22Rv1 (cell line): ENCODE results near the gene PI4K2A.
A peak's percentile ranks its signal among the peaks of the same experiment; 100 is the strongest.

Source experiments
- H3K27ac ChIP-seq: fragments of 450-650 bp; 2 replicates; pipeline ENCODE4 v1.5.1; 2017
- CTCF ChIP-seq: fragments of 450-650 bp; IDR thresholded peaks from 2 replicates; pipeline ENCODE4 v1.5.1; 2017; ENCODE audit warnings: mild to moderate bottlenecking
- ZFX ChIP-seq: fragments of 450-650 bp; IDR thresholded peaks from 2 replicates; pipeline ENCODE4 v1.6.1; 2017; ENCODE audit warnings: antibody characterized with exemption, borderline replicate concordance

PI4K2A gene

DNA sequence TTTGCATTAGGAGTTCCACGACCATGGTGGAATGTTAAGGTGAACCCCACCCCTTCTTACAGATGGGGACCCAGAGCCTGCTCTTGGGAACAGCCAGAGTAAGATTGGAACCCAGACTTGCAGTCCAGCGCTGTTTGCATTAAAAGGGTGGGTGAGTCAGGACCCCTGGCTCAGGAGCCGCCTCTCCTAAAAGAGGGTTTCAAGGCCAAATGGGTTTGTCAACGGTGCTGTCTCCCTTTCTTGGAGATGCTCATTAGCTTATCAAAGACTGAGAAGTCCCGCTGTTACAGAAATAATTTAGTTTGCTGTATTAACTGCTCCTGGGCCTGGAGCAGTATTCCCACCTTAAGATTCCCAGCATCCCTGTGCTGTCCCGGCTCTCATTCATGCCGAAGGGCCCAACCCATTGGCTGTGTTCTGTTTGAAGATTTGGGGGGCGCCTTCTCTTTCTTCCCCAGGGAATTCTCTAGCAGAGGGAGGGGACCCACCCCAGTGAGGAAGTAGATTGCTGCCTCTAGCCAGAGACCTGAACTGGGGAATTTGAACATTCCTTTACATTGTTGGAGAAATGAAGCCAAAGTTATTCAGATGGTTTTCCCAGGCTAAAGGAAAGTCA, 74.9 kb downstream of the PI4K2A start:
- no peak for TF ChIP-seq CTCF
- no peak for TF ChIP-seq ZFX
- H3K27ac ChIP-seq, result no peak overlapping the region

GRCh38 chr10:97717627-97718026, 77.2 kb downstream of the PI4K2A start:
- H3K27ac ChIP-seq, result no peak overlapping the region

DNA sequence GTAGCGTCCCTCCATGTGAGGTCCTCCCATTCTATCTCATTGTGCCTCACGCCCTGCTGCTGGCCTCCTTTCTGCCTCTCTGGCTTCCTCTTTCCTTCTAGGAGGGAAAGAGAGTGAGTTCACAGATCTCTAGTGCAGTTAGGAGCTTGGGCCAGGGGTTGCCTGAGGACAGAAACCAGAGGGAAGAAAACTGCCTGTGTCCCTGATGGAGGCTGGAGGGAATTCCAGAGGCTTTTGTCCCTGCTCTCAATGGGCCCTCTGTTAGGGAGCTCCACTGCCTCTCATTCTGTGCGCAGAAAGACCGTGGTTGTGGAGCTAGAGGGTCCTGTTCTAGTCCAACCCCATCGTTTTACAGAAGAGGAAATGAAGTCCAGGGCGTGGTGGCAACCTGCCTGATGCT, 77.7 kb downstream of the PI4K2A start:
- TF ChIP-seq CTCF, result no peak
- no peak for TF ChIP-seq ZFX
- H3K27ac ChIP-seq, result peak overlapping the region; percentile 29; the same call in 1 of the 2 replicates

More at GRCh38 chr10:97717627-97718026, 77.2 kb downstream of the PI4K2A start:
- TF ChIP-seq ZFX, result no peak
- TF ChIP-seq CTCF, result no peak

GRCh38 chr10:97718659-97719142, 78.2 kb downstream of the PI4K2A start:
- peak overlapping the region; percentile 29 for H3K27ac ChIP-seq
- no peak for TF ChIP-seq CTCF
- no peak for TF ChIP-seq ZFX

GRCh38 chr10:97719602-97720001, 79.1 kb downstream of the PI4K2A start:
- H3K27ac ChIP-seq, result no peak overlapping the region
- TF ChIP-seq ZFX, result no peak
- TF ChIP-seq CTCF, result no peak

- no peak for TF ChIP-seq ZFX
- no peak for TF ChIP-seq CTCF
Measured at GRCh38 chr10:97721871-97722780, 81.7 kb downstream of the PI4K2A start.

DNA sequence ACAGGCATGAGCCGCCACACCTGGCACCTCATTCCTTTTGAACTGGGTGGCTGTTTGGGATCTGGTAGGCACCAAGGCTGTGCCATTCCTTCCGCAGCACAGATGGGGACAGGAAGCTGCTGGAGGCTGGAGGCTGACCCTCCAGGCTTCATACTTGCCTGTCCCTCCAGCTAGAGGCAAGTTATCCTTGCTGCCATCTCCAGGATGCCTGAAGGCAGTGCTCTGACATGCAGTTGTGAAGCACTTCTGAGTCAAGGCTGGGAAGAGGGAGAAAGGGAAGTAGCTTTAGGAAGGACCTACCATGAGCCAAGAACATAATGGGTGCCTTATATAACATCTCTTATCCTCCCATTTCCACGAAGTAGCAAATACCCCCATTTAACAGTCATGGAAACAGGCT, 82.5 kb downstream of the PI4K2A start:
- no peak overlapping the region for H3K27ac ChIP-seq
- TF ChIP-seq ZFX, result no peak
- no peak for TF ChIP-seq CTCF

More at GRCh38 chr10:97721871-97722780, 81.7 kb downstream of the PI4K2A start:
- H3K27ac ChIP-seq, result no peak overlapping the region
